ENCODE data around the gene CLEC18B. TPM values are rescaled to one million over a fixed set of nuclear protein-coding genes. Genes with fewer than 3 reads are reported as not detected.

The CLEC18B gene
- total RNA-seq, 1 donor from 2014 or later = 3.4 TPM

DNA sequence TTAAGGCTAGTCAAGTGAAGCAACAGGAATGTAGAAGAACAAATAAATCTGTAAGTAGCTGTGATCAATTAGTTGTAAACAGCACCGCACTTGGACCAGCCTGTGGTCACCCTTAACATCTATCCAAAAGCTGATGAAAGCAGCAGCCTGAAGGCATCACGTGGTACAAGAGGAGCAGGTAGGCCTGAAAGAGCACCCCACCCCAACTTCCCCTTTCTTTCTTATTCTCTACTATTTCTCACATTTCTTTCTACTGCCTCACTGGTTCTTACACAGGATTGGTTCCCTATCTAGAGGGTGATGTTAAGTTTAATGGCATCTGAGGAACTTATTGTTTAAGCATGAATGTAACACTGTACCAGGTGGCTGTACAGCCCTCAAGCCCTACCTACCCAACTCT, 42.6 kb upstream of the CLEC18B start:
- Mint-ChIP-seq H3K27me3 (ENCODE audit: insufficient read depth, low read depth) (peaks cover 4% of the 10 kb centered on the region), H3K4me3 (no peak overlapping the region), H3K36me3 (peaks cover 50% of the 10 kb centered on the region), H3K4me1 (no peaks in the 10 kb centered on the region), H3K27ac (no peak overlapping the region), H3K9me3 (no peaks in the 10 kb centered on the region)
- Histone ChIP-seq H3K4me2 (no peak overlapping the region), H3K9ac (no peak overlapping the region), H3K79me2 (ENCODE audit: low read depth) (no peaks in the 10 kb centered on the region), H3K9me3 (ENCODE audit: low read depth) (no peaks in the 10 kb centered on the region), H4K20me1 (ENCODE audit: low read depth) (no peaks in the 10 kb centered on the region), H3K27me3 (no peaks in the 10 kb centered on the region), H3K4me1 (no peaks in the 10 kb centered on the region), H2AFZ (replicated peaks) (no peak overlapping the region), H3K27ac (no peak overlapping the region), H3K36me3 (no peaks in the 10 kb centered on the region), H3F3A (ENCODE audit: low read depth) (no peaks in the 10 kb centered on the region), H3K4me3 (no peak overlapping the region)
- no peak for DNase-seq (ENCODE audit: low spot score)
- TF ChIP-seq, protein P1, sequence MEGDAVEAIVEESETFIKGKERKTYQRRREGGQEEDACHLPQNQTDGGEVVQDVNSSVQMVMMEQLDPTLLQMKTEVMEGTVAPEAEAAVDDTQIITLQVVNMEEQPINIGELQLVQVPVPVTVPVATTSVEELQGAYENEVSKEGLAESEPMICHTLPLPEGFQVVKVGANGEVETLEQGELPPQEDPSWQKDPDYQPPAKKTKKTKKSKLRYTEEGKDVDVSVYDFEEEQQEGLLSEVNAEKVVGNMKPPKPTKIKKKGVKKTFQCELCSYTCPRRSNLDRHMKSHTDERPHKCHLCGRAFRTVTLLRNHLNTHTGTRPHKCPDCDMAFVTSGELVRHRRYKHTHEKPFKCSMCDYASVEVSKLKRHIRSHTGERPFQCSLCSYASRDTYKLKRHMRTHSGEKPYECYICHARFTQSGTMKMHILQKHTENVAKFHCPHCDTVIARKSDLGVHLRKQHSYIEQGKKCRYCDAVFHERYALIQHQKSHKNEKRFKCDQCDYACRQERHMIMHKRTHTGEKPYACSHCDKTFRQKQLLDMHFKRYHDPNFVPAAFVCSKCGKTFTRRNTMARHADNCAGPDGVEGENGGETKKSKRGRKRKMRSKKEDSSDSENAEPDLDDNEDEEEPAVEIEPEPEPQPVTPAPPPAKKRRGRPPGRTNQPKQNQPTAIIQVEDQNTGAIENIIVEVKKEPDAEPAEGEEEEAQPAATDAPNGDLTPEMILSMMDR (IDR thresholded peaks at IDR 0.05) = no peak
- TF ChIP-seq EZH2 (IDR thresholded peaks at IDR 0.05) (no peak), EZH2phosphoT487 (IDR thresholded peaks at IDR 0.05) (no peak)

DNA sequence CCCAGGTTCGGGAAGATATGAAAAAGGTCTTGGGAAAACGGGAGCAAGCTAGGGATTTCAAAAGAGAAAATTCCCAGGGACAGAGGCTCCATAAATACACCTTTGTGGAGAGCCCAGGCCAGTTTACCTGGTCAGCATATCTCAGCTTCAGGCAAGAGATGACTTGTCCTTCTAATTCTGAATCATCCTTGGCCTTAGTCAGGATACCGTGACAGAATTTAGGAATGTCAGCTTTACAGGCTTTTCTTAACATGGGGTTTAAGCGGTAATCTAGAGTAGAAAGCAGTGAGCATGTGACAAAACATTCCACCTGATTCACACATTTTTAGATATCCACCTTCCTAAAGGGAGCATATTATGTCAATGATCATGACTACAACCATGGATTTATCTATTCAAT, 41.1 kb upstream of the CLEC18B start:
- H3K4me1 Mint-ChIP-seq = no peaks in the 10 kb centered on the region
- TF ChIP-seq EZH2phosphoT487 (IDR thresholded peaks at IDR 0.05) (no peak), EZH2 (IDR thresholded peaks at IDR 0.05) (no peak)
- TF ChIP-seq, protein P1 (IDR thresholded peaks at IDR 0.05) = no peak
- no peak overlapping the region for H3K27ac Mint-ChIP-seq
- no peaks in the 10 kb centered on the region for H3K9me3 ChIP-seq (ENCODE audit: low read depth)
- no peak overlapping the region for H3K27ac ChIP-seq
- H3K4me2 ChIP-seq = no peak overlapping the region
- no peak overlapping the region for H3K4me3 Mint-ChIP-seq
- H2AFZ ChIP-seq (replicated peaks) = no peak overlapping the region
- no peak overlapping the region for H3K9ac ChIP-seq
- no peaks in the 10 kb centered on the region for H4K20me1 ChIP-seq (ENCODE audit: low read depth)
- no peaks in the 10 kb centered on the region for H3K4me1 ChIP-seq
- no peaks in the 10 kb centered on the region for H3K27me3 ChIP-seq
- no peaks in the 10 kb centered on the region for H3K79me2 ChIP-seq (ENCODE audit: low read depth)
- no peak for DNase-seq (ENCODE audit: low spot score)
- H3K9me3 Mint-ChIP-seq = no peaks in the 10 kb centered on the region
- no peak overlapping the region for H3K4me3 ChIP-seq
- H3F3A ChIP-seq (ENCODE audit: low read depth) = no peaks in the 10 kb centered on the region
- H3K36me3 Mint-ChIP-seq = peaks cover 51% of the 10 kb centered on the region
- peaks cover 4% of the 10 kb centered on the region for H3K27me3 Mint-ChIP-seq (ENCODE audit: insufficient read depth, low read depth)
- H3K36me3 ChIP-seq = no peaks in the 10 kb centered on the region

DNA sequence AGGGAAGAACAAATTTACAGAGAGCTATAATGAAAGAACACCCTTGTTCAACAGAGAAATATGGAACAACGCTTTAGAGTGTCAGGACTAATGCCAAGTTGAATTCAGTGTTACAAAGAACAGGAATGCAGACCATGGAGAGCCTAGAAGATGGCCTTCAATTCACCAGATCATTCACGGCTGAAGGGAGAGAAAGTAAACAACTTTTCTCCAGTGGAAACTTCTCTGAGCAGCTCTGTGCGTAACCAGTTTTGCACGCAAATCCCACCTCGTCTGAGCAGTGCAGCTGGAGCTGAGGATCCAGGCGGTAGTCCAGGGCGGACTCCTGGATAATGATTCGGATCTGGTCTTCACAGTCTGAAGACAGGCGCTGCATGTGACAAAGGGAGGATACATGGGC, 40.5 kb upstream of the CLEC18B start:
- Mint-ChIP-seq H3K27ac (no peak overlapping the region), H3K36me3 (peaks cover 48% of the 10 kb centered on the region), H3K9me3 (no peaks in the 10 kb centered on the region), H3K4me1 (no peaks in the 10 kb centered on the region), H3K27me3 (ENCODE audit: insufficient read depth, low read depth) (peaks cover 4% of the 10 kb centered on the region), H3K4me3 (no peak overlapping the region)
- H3K4me2 ChIP-seq = no peak overlapping the region
- no peak for DNase-seq (ENCODE audit: low spot score)
- no peak for TF ChIP-seq EZH2 (IDR thresholded peaks at IDR 0.05)
- TF ChIP-seq, protein P1 (IDR thresholded peaks at IDR 0.05) = no peak
- TF ChIP-seq EZH2phosphoT487 (IDR thresholded peaks at IDR 0.05) = no peak
- H3K4me3 ChIP-seq = no peak overlapping the region
- H3K79me2 ChIP-seq (ENCODE audit: low read depth) = no peaks in the 10 kb centered on the region
- H3K27ac ChIP-seq = no peak overlapping the region
- no peaks in the 10 kb centered on the region for H4K20me1 ChIP-seq (ENCODE audit: low read depth)
- H3F3A ChIP-seq (ENCODE audit: low read depth) = no peaks in the 10 kb centered on the region
- no peak overlapping the region for H2AFZ ChIP-seq (replicated peaks)
- H3K9ac ChIP-seq = no peak overlapping the region
- no peaks in the 10 kb centered on the region for H3K27me3 ChIP-seq
- H3K4me1 ChIP-seq = no peaks in the 10 kb centered on the region
- H3K36me3 ChIP-seq = no peaks in the 10 kb centered on the region
- no peaks in the 10 kb centered on the region for H3K9me3 ChIP-seq (ENCODE audit: low read depth)
